CD4-positive, alpha-beta T cell (primary cell): Measurements from ENCODE around the gene COL23A1. TPM values are rescaled to one million over a fixed set of nuclear protein-coding genes. Genes with fewer than 3 reads are reported as not detected.

Experiments
- ATAC-seq: fragments of 200-7000 bp; cut with Tn5 transposase; one replicate; pipeline ENCODE4 v1.10.0; 2022; ENCODE audit warnings: mild to moderate bottlenecking; ENCODE audit not compliant: poor library complexity
- CTCF ChIA-PET: fragments of 350-600 bp; sonication (Branson Sonifier 250); formaldehyde crosslinking; loops from one replicate; lab custom pipeline; 2021; ENCODE audit warnings: antibody characterized with exemption, inconsistent platforms; lab: Charles Lee
- POLR2A ChIA-PET: fragments of 350-600 bp; sonication (Branson Sonifier 250); formaldehyde crosslinking; loops from one replicate; lab custom pipeline; 2021; ENCODE audit warnings: antibody characterized with exemption, inconsistent platforms; lab: Charles Lee
- DNase-seq, 14 experiments: peaks; one replicate each; pipeline ENCODE4 v3.0.0-alpha.2; 2013 to 2020; ENCODE audit warnings: mixed read lengths in 2 of 14
- H3K27ac ChIP-seq, 2 donors: one replicate each; pipeline versions ENCODE4 v1.5.1 to v1.7.0; 2013; ENCODE audit warnings: low read length in 2 of 2, low read depth in 1 of 2, mild to moderate bottlenecking in 1 of 2
- H3K27me3 ChIP-seq, 2 experiments: 1 replicate in 1 of 2; 2 replicates in 1 of 2; pipeline versions ENCODE4 v1.6.1 to v1.7.0; 2013; ENCODE audit warnings: low read length in 2 of 2, control low read depth in 1 of 2, mild to moderate bottlenecking in 1 of 2, moderate library complexity in 1 of 2; ENCODE audit not compliant: insufficient read depth in 2 of 2, control insufficient read depth in 1 of 2
- H3K36me3 ChIP-seq: one replicate; pipeline ENCODE4 v1.6.1; 2013; ENCODE audit warnings: low read length, control low read depth; ENCODE audit not compliant: insufficient read depth
- H3K4me1 ChIP-seq: one replicate; pipeline ENCODE4 v1.6.1; 2013; ENCODE audit warnings: low read length, control low read depth; ENCODE audit not compliant: insufficient read depth
- H3K4me3 ChIP-seq: one replicate; pipeline ENCODE4 v1.5.1; 2013; ENCODE audit warnings: mild to moderate bottlenecking, low read length, moderate library complexity
- H3K9me3 ChIP-seq, 2 experiments: 1 replicate in 1 of 2; 2 replicates in 1 of 2; pipeline versions ENCODE4 v1.6.1 to v1.7.0; 2013; ENCODE audit warnings: low read length in 2 of 2, mild to moderate bottlenecking in 2 of 2, control low read depth in 1 of 2, moderate library complexity in 1 of 2; ENCODE audit not compliant: control insufficient read depth in 1 of 2, insufficient read depth in 1 of 2
- H3K27ac Mint-ChIP-seq: one replicate; pipeline ENCODE4 v1.8.0; 2020; ENCODE audit warnings: mixed read lengths
- H3K27me3 Mint-ChIP-seq: one replicate; pipeline ENCODE4 v1.8.0; 2021; ENCODE audit warnings: mixed read lengths
- H3K36me3 Mint-ChIP-seq: one replicate; pipeline ENCODE4 v1.8.0; 2021; ENCODE audit warnings: low read depth, mixed read lengths
- H3K4me1 Mint-ChIP-seq: one replicate; pipeline ENCODE4 v1.8.0; 2021; ENCODE audit warnings: low read depth, mixed read lengths
- H3K4me3 Mint-ChIP-seq: one replicate; pipeline ENCODE4 v1.8.0; 2020; ENCODE audit warnings: mild to moderate bottlenecking, mixed read lengths
- H3K9me3 Mint-ChIP-seq: one replicate; pipeline ENCODE4 v1.8.0; 2020; ENCODE audit warnings: mixed read lengths
- CTCF ChIP-seq: fragments of 200-600 bp; IDR thresholded peaks from one replicate; pipeline ENCODE4 v1.8.0; 2022; ENCODE audit warnings: antibody characterized with exemption, mild to moderate bottlenecking
- intact Hi-C, 2 experiments: fragments of 100-400 bp; cut with DNase I in 1 of 2; cut with micrococcal nuclease in 1 of 2; formaldehyde crosslinking; loops; one replicate each; pipeline versions ENCODE4 v1.15.1 to v1.9.0; 2023 to 2025; cut with DNase I, micrococcal nuclease
- total RNA-seq, 174 experiments: library from RNA in 2 of 174; stranded (reverse) in 2 of 174; gene quantifications; one replicate each; pipeline ENCODE4 v1.2.3 and lab custom pipeline; 2021 to 2026

The COL23A1 gene
- total RNA-seq, 2 experiments from 2014 or later, result not detected

- no peaks in the 10 kb centered on the region for H3K36me3 ChIP-seq
- ChIA-PET CTCF (no interaction called here), POLR2A (no interaction called here)
- H3K27me3 ChIP-seq, result no peaks in the 10 kb centered on the region
- Mint-ChIP-seq H3K4me1 (no peaks in the 10 kb centered on the region), H3K27me3 (no peaks in the 10 kb centered on the region), H3K9me3 (no peaks in the 10 kb centered on the region), H3K4me3 (no peak overlapping the region), H3K36me3 (no peaks in the 10 kb centered on the region), H3K27ac (no peak overlapping the region)
- no peaks in the 10 kb centered on the region for H3K9me3 ChIP-seq
- ATAC-seq (no peak), DNase-seq (no peak)
- H3K27ac ChIP-seq, result no peak overlapping the region
- intact Hi-C loops, result no loop called here
- TF ChIP-seq CTCF, result no peak
- no peak overlapping the region for H3K4me3 ChIP-seq
- H3K4me1 ChIP-seq, result no peaks in the 10 kb centered on the region
Observed at GRCh38 chr5:178502401-178503100, 87.6 kb downstream of the COL23A1 start.

- no peaks in the 10 kb centered on the region for H3K4me1 ChIP-seq
- H3K27me3 ChIP-seq, result no peaks in the 10 kb centered on the region
- Mint-ChIP-seq H3K9me3 (no peaks in the 10 kb centered on the region), H3K36me3 (no peaks in the 10 kb centered on the region), H3K4me1 (no peaks in the 10 kb centered on the region), H3K4me3 (no peak overlapping the region), H3K27ac (no peak overlapping the region), H3K27me3 (no peaks in the 10 kb centered on the region)
- ATAC-seq (no peak), DNase-seq (no peak)
- no peaks in the 10 kb centered on the region for H3K9me3 ChIP-seq
- no peak overlapping the region for H3K4me3 ChIP-seq
- no peak for TF ChIP-seq CTCF
- intact Hi-C loops, result no loop called here
- no peak overlapping the region for H3K27ac ChIP-seq
- ChIA-PET POLR2A (no interaction called here), CTCF (no interaction called here)
- no peaks in the 10 kb centered on the region for H3K36me3 ChIP-seq
Observed at GRCh38 chr5:178499352-178499751, 90.8 kb downstream of the COL23A1 start.

- no peak overlapping the region for H3K4me3 Mint-ChIP-seq
- H3K9me3 Mint-ChIP-seq, result no peaks in the 10 kb centered on the region
- Histone ChIP-seq H3K9me3 (no peaks in the 10 kb centered on the region), H3K27me3 (peaks cover 0 to 5% of the 10 kb centered on the region in 2 experiments), H3K4me1 (no peaks in the 10 kb centered on the region), H3K27ac (no peak overlapping the region), H3K4me3 (no peak overlapping the region), H3K36me3 (no peaks in the 10 kb centered on the region)
- DNase-seq (no peak), ATAC-seq (no peak)
- no peaks in the 10 kb centered on the region for H3K4me1 Mint-ChIP-seq
- CTCF ChIA-PET, result no interaction called here
- H3K27ac Mint-ChIP-seq, result no peak overlapping the region
- H3K36me3 Mint-ChIP-seq, result no peaks in the 10 kb centered on the region
- POLR2A ChIA-PET, result no interaction called here
- H3K27me3 Mint-ChIP-seq, result no peaks in the 10 kb centered on the region
- no peak for TF ChIP-seq CTCF
- intact Hi-C loops, result no loop called here
Observed at GRCh38 chr5:178496642-178497041, 93.6 kb downstream of the COL23A1 start.
